Measurements from ENCODE around the gene FOLH1.
"Not testable (repeated sequence)": the region's sequence is repeated elsewhere in the genome, so short reads cannot be mapped to it uniquely, and the experiment has no call there.

DNA sequence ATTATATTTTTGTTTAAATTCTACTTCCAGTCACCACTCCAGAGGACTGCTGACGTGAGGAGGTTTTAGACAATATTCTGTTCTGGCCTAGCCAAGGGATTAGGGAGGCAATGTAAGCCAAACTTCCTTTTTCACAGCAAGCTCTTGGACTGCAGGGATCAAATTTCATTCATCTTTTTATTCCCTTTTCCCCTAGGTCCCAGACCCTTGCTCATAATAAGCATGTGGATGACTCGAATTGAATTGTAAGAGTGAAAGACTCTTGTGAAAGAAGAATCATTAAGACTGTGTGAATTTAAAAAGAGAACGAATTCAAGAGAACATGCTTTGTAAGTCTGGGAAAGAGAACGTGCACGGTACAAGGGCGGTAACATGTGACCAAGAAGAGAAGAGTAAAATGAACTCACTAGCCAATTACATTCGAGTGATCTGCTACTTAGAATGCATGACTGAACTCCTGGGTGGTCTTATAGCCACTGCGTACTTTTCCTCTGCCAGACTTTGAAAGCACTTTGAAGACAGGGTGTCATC lies 16.9 kb upstream of the FOLH1 start:
- not testable (repeated sequence) for TF ChIP-seq POLR2A (IDR thresholded peaks at IDR 0.05)
- TF ChIP-seq, protein P1, sequence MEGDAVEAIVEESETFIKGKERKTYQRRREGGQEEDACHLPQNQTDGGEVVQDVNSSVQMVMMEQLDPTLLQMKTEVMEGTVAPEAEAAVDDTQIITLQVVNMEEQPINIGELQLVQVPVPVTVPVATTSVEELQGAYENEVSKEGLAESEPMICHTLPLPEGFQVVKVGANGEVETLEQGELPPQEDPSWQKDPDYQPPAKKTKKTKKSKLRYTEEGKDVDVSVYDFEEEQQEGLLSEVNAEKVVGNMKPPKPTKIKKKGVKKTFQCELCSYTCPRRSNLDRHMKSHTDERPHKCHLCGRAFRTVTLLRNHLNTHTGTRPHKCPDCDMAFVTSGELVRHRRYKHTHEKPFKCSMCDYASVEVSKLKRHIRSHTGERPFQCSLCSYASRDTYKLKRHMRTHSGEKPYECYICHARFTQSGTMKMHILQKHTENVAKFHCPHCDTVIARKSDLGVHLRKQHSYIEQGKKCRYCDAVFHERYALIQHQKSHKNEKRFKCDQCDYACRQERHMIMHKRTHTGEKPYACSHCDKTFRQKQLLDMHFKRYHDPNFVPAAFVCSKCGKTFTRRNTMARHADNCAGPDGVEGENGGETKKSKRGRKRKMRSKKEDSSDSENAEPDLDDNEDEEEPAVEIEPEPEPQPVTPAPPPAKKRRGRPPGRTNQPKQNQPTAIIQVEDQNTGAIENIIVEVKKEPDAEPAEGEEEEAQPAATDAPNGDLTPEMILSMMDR (IDR thresholded peaks at IDR 0.05): not testable (repeated sequence)
